ENCODE data around the gene MTRR. TPM values are rescaled to one million over a fixed set of nuclear protein-coding genes. Genes with fewer than 3 reads are reported as not detected.
"Not testable (repeated sequence)": the region's sequence is repeated elsewhere in the genome, so short reads cannot be mapped to it uniquely, and the experiment has no call there.

MTRR gene
- total RNA-seq, 1 experiment from 2014 or later, result 36.7 TPM

- peak; percentile 67 for DNase-seq (ENCODE audit: low read depth)
Measured at GRCh38 chr5:7897014-7897600, 28.2 kb downstream of the MTRR start.

- peak; percentile 69 for DNase-seq (ENCODE audit: low read depth)
Measured at GRCh38 chr5:7902201-7902600, 33.3 kb downstream of the MTRR start.

GRCh38 chr5:7902666-7903625 lies 34.0 kb downstream of the MTRR start:
- DNase-seq (ENCODE audit: low read depth), result no peak

- DNase-seq (ENCODE audit: low read depth), result peak; percentile 90
Measured at GRCh38 chr5:7904170-7904569, 35.2 kb downstream of the MTRR start.

- no peak for DNase-seq (ENCODE audit: low read depth)
Measured at GRCh38 chr5:7907612-7908011, 38.7 kb downstream of the MTRR start.

- no peak for DNase-seq (ENCODE audit: low read depth)
Measured at GRCh38 chr5:7908317-7908716, 39.4 kb downstream of the MTRR start.

GRCh38 chr5:7910738-7911428 lies 41.9 kb downstream of the MTRR start:
- no peak for DNase-seq (ENCODE audit: low read depth)

- DNase-seq (ENCODE audit: low read depth), result not testable (repeated sequence)
Measured at GRCh38 chr5:7911429-7911771, 42.5 kb downstream of the MTRR start.

GRCh38 chr5:7916171-7916804 lies 47.3 kb downstream of the MTRR start:
- DNase-seq (ENCODE audit: low read depth), result peak; percentile 78

- DNase-seq (ENCODE audit: low read depth), result no peak
Measured at GRCh38 chr5:7917130-7918123, 48.5 kb downstream of the MTRR start.

GRCh38 chr5:7925961-7926695 lies 57.2 kb downstream of the MTRR start:
- peak; percentile 96 for DNase-seq (ENCODE audit: low read depth)

DNA sequence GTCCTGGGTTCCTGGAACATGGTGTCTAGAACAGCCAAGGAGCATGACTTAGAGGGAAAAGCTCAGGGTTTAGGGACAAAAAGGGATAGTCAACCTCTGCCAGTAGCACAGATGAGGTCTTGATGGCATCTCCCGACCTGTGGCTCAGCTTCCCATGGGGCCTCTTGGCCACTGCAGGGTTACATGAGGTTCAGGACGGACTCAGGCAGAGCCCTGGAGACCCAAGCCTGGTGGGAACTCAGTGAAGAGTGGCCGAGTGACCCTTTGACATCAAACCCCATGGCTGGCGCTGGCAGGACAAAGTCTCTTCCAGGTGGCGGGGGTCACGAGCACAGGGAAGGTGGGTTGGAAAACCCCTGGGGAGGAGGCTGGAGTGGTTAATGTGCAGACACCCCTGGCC lies 57.8 kb downstream of the MTRR start:
- DNase-seq (ENCODE audit: low read depth), result no peak

- peak; percentile 54 for DNase-seq (ENCODE audit: low read depth)
Measured at GRCh38 chr5:7927466-7928375, 58.8 kb downstream of the MTRR start.

GRCh38 chr5:7930011-7930410 lies 61.1 kb downstream of the MTRR start:
- no peak for DNase-seq (ENCODE audit: low read depth)

DNA sequence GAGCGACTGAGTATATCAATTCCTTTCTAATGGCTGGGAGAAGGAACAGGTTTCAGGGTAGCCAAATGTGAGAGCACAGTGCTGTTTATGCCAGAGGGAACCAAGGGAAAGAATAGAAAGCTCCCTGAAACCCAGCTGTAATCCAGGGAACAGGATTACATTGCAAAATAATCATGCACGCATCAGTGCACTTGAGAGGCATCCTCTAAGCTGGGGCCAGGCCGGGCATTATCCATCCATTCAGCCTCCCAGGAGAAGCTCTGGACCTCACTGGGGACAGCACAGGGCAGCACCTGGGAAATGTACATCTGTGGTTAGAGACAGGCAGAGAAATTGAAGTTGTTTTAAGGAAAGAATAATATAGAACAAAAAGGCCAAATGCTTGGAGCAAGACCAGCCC lies 72.7 kb downstream of the MTRR start:
- no peak for DNase-seq (ENCODE audit: low read depth)

GRCh38 chr5:7947301-7947700 lies 78.4 kb downstream of the MTRR start:
- DNase-seq (ENCODE audit: low read depth), result no peak

Measured in LHCN-M2 (cell line).